ENCODE results near the gene GALNS. TPM values are rescaled to one million over a fixed set of nuclear protein-coding genes. Genes with fewer than 3 reads are reported as not detected.

The GALNS gene
- total and polyA plus RNA-seq, 10 donors: 9.7 to 71.6 (median 42.9) TPM

DNA sequence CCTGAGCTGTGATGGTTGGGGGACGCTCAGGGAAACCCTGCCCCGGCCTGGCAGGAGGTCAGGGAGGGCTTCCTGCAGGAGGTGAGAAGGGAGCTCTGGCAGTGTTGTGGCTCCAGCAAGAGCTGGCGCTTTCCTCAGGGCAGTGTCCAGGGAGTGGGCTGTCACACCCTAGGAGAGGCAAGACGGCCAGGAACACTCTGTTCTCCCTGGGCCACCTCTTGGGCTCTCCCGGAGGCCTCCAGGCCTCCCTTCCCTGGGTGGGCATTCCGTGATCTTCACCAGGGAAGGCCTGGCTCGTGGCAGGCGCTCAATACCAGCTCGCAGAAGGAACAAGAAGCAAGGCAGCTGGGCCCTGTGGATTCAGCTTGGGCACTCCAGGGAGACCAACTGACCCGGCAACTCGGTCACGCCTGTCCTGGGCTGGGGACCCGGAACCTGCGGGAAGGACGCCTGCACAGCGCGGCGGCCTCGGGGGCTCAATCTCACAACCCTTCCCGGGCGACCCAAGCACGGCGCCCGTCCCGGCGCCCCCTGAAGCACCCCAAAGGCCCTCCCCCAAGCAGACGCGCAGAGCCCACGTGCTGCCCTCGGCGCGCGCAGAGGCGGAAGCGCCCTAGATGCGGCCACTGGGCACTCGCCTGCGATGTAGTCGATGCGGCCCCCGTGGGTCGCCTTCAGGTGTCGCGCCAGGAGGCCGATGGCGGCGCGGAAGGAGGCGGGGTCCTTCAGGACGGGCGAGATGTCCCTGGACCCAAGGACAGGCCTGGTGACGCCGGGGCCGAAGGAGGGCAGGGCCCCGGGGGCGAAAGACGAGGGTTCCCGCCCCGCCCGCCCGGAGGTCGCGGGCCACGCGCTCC is 45.6 kb downstream of the GALNS start:
- 1 to 2% (median 2%) methylated on average over 17 to 65 of the region's 65 CpGs for WGBS, 5 donors
- H3K36me3 ChIP-seq: peaks cover 0 to 45% (median 24%) of the 10 kb centered on the region in 6 donors
- DNase-seq: peak; percentile 95
- intact Hi-C loops (cut with DNase I; ENCODE audit: low total_unique reads): loop anchor here (5.0 kb wide), 1 partner anchor 46 kb away; the partner anchor contains the start of genes GALNS and TRAPPC2L
- peaks cover 17 to 62% (median 37%) of the 10 kb centered on the region in 6 donors for H3K4me1 ChIP-seq
- TF ChIP-seq POLR2A (IDR thresholded peaks at IDR 0.05) (peak in 1 of 3 donors; percentile 40), POLR2AphosphoS5 (IDR thresholded peaks at IDR 0.05) (peak; percentile 93 to 99 (median 94))
- TF ChIP-seq, protein P1, sequence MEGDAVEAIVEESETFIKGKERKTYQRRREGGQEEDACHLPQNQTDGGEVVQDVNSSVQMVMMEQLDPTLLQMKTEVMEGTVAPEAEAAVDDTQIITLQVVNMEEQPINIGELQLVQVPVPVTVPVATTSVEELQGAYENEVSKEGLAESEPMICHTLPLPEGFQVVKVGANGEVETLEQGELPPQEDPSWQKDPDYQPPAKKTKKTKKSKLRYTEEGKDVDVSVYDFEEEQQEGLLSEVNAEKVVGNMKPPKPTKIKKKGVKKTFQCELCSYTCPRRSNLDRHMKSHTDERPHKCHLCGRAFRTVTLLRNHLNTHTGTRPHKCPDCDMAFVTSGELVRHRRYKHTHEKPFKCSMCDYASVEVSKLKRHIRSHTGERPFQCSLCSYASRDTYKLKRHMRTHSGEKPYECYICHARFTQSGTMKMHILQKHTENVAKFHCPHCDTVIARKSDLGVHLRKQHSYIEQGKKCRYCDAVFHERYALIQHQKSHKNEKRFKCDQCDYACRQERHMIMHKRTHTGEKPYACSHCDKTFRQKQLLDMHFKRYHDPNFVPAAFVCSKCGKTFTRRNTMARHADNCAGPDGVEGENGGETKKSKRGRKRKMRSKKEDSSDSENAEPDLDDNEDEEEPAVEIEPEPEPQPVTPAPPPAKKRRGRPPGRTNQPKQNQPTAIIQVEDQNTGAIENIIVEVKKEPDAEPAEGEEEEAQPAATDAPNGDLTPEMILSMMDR (IDR thresholded peaks at IDR 0.05 in 8 of 11, conservative IDR thresholded peaks at IDR 0.05 in 3 of 11): peak in 1 of 11 experiments; percentile 4
- H3K27ac ChIP-seq: peak overlapping the region; percentile 85 to 96 (median 94)
- no peaks in the 10 kb centered on the region for H3K27me3 ChIP-seq (replicated peaks in 1 of 7)
- no peaks in the 10 kb centered on the region for H3K9me3 ChIP-seq
- H3K4me3 ChIP-seq: peak overlapping the region; percentile 71 to 98 (median 94)

DNA sequence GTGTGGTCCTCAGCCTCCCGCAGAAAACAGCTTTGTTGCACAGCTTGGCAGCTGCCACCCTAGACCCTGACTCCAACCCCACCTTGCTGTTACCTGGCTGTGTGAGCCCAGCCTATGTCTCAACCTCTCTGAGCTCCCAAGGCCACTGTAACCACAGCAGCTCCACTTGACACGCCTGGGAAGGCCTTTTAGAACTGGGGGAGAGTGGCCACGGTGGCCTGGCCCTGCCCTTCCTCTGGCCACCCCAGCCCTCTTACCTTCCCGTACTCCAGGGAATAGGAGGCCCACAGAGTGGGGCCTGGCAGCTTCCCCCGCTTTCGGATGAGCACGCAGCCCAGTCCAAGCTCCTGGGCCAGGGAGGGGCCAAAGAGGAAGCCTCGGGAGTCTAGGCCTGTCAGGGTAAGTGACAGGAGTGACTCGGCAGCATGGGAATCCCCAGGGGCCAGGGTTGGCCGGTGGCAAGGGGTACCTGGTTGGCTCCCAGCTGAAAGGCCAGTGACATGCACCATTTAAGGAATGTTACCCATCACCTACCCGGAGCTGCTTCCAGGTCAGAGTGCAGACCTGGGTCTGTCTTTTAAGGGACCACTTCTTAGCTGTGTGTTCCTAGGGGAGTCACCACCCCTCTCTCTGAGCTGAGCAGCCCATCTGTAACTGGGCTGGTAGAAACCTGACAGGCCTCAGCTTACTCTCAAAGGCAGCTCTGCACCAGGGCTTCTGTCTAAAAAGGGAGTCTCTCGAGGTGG is 46.4 kb downstream of the GALNS start:
- Histone ChIP-seq H3K36me3 (peaks cover 0 to 49% (median 24%) of the 10 kb centered on the region in 6 donors), H3K4me3 (peak overlapping the region in 7 of 8 donors; percentile 71 to 98 (median 95)), H3K27ac (peak overlapping the region in 7 of 8 donors; percentile 85 to 96 (median 94)), H3K9me3 (no peaks in the 10 kb centered on the region), H3K4me1 (peaks cover 17 to 56% (median 37%) of the 10 kb centered on the region in 6 donors), H3K27me3 (replicated peaks in 1 of 7) (no peaks in the 10 kb centered on the region)
- intact Hi-C loops (cut with DNase I; ENCODE audit: low total_unique reads): loop anchor here (5.0 kb wide), 1 partner anchor 47 kb away; the partner anchor contains the start of genes GALNS and TRAPPC2L
- TF ChIP-seq POLR2A (IDR thresholded peaks at IDR 0.05) (no peak), POLR2AphosphoS5 (IDR thresholded peaks at IDR 0.05) (no peak)
- TF ChIP-seq, protein P1 (IDR thresholded peaks at IDR 0.05 in 8 of 11, conservative IDR thresholded peaks at IDR 0.05 in 3 of 11): no peak
- no peak for DNase-seq
- 27 to 51% (median 38%) methylated on average over 6 to 12 of the region's 12 CpGs for WGBS, 5 donors

DNA sequence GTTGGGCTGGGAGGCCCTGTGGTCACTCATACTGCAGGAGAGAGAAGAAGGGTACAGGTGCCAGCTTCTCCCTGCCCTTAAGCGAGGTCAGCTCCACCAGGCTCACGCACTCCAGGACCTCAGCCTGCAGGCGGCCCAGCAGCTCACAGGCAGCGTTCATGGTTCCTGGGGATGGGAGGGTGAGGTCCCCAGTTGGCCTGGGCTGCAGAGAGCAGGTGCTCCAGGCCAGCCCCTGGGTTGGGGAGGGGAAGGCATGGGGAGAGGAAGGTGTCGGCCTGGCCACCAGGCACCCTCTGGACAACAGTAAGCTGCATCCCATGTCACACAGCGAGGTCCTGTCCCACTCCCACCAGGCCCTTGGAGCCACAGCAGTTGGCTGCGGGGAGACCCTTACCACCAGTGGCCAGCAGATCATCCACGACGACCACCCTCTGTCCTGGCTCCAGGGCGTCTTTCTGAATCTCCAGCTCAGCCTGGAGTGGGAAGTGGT is 47.0 kb downstream of the GALNS start:
- peak overlapping the region in 3 of 8 donors; percentile 93 to 96 (median 96) for H3K27ac ChIP-seq
- peaks cover 0 to 49% (median 24%) of the 10 kb centered on the region in 6 donors for H3K36me3 ChIP-seq
- WGBS, 5 donors: 75 to 91% (median 86%) methylated on average over 8 to 10 of the region's 10 CpGs
- DNase-seq: no peak
- H3K9me3 ChIP-seq: no peaks in the 10 kb centered on the region
- H3K4me1 ChIP-seq: peaks cover 17 to 62% (median 41%) of the 10 kb centered on the region in 6 donors
- TF ChIP-seq, protein P1 (IDR thresholded peaks at IDR 0.05 in 8 of 11, conservative IDR thresholded peaks at IDR 0.05 in 3 of 11): no peak
- TF ChIP-seq POLR2AphosphoS5 (IDR thresholded peaks at IDR 0.05) (peak in 1 of 3 donors; percentile 50), POLR2A (IDR thresholded peaks at IDR 0.05) (no peak)
- intact Hi-C loops (cut with DNase I; ENCODE audit: low total_unique reads): loop anchor here (5.0 kb wide), 1 partner anchor 48 kb away; the partner anchor contains the start of genes GALNS and TRAPPC2L
- peaks cover 0 to under 1% (median 0%) of the 10 kb centered on the region in 7 donors for H3K27me3 ChIP-seq (replicated peaks in 1 of 7)
- H3K4me3 ChIP-seq: peak overlapping the region in 2 of 8 donors; percentile 92 to 95
